ENCODE measurements around the gene VPS51.

DNA sequence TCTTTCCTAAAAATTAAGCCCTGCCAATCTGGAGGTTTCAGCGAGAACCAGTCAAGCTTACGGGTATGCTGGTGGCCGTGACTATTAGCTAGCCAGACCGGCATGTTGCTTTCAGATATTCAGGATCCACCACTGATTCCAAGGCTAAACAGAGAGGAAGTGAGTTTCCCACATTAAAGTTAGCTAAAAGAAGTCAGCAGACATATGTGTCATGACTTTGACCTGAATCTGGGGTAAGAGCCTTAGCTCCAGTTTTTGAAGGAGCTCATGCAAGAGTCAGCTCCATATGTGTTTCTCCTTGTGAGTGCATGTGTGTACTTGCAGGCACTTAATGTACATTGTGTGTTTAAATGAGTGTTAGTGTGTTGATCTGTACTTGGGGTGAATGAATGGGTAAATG, 10.6 kb upstream of the VPS51 start:
- TF ChIP-seq, protein P1, sequence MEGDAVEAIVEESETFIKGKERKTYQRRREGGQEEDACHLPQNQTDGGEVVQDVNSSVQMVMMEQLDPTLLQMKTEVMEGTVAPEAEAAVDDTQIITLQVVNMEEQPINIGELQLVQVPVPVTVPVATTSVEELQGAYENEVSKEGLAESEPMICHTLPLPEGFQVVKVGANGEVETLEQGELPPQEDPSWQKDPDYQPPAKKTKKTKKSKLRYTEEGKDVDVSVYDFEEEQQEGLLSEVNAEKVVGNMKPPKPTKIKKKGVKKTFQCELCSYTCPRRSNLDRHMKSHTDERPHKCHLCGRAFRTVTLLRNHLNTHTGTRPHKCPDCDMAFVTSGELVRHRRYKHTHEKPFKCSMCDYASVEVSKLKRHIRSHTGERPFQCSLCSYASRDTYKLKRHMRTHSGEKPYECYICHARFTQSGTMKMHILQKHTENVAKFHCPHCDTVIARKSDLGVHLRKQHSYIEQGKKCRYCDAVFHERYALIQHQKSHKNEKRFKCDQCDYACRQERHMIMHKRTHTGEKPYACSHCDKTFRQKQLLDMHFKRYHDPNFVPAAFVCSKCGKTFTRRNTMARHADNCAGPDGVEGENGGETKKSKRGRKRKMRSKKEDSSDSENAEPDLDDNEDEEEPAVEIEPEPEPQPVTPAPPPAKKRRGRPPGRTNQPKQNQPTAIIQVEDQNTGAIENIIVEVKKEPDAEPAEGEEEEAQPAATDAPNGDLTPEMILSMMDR (IDR thresholded peaks at IDR 0.05; ENCODE audit: low read depth, low read length, missing input control), result no peak
- TF ChIP-seq, protein P2, sequence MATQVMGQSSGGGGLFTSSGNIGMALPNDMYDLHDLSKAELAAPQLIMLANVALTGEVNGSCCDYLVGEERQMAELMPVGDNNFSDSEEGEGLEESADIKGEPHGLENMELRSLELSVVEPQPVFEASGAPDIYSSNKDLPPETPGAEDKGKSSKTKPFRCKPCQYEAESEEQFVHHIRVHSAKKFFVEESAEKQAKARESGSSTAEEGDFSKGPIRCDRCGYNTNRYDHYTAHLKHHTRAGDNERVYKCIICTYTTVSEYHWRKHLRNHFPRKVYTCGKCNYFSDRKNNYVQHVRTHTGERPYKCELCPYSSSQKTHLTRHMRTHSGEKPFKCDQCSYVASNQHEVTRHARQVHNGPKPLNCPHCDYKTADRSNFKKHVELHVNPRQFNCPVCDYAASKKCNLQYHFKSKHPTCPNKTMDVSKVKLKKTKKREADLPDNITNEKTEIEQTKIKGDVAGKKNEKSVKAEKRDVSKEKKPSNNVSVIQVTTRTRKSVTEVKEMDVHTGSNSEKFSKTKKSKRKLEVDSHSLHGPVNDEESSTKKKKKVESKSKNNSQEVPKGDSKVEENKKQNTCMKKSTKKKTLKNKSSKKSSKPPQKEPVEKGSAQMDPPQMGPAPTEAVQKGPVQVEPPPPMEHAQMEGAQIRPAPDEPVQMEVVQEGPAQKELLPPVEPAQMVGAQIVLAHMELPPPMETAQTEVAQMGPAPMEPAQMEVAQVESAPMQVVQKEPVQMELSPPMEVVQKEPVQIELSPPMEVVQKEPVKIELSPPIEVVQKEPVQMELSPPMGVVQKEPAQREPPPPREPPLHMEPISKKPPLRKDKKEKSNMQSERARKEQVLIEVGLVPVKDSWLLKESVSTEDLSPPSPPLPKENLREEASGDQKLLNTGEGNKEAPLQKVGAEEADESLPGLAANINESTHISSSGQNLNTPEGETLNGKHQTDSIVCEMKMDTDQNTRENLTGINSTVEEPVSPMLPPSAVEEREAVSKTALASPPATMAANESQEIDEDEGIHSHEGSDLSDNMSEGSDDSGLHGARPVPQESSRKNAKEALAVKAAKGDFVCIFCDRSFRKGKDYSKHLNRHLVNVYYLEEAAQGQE (IDR thresholded peaks at IDR 0.05), result no peak
- no peak for TF ChIP-seq YY1 (IDR thresholded peaks at IDR 0.05)
- TF ChIP-seq TAF1 (conservative IDR thresholded peaks at IDR 0.05), result no peak
- TF ChIP-seq MAX (IDR thresholded peaks at IDR 0.05), result no peak
- TF ChIP-seq EGR1 (IDR thresholded peaks at IDR 0.05; ENCODE audit: low read depth in 2 of 2), result no peak
- TF ChIP-seq RAD21 (IDR thresholded peaks at IDR 0.05), result no peak
- no peak for TF ChIP-seq SP1 (IDR thresholded peaks at IDR 0.05)
- no peak for TF ChIP-seq RXRA (IDR thresholded peaks at IDR 0.05)
- no peak for TF ChIP-seq GABPA (IDR thresholded peaks at IDR 0.05 in 1 of 2, conservative IDR thresholded peaks at IDR 0.05 in 1 of 2)

Data from liver (tissue), 3 donors.